Measurements from ENCODE around the gene GIPC3. TPM values are rescaled to one million over a fixed set of nuclear protein-coding genes. Genes with fewer than 3 reads are reported as not detected.

GIPC3 gene
- total and polyA plus RNA-seq, 2 of the 8 experiments (the other 6 are each of a cell fraction or from before 2014, with no cell fraction given): 1.0 to 1.2 TPM

DNA sequence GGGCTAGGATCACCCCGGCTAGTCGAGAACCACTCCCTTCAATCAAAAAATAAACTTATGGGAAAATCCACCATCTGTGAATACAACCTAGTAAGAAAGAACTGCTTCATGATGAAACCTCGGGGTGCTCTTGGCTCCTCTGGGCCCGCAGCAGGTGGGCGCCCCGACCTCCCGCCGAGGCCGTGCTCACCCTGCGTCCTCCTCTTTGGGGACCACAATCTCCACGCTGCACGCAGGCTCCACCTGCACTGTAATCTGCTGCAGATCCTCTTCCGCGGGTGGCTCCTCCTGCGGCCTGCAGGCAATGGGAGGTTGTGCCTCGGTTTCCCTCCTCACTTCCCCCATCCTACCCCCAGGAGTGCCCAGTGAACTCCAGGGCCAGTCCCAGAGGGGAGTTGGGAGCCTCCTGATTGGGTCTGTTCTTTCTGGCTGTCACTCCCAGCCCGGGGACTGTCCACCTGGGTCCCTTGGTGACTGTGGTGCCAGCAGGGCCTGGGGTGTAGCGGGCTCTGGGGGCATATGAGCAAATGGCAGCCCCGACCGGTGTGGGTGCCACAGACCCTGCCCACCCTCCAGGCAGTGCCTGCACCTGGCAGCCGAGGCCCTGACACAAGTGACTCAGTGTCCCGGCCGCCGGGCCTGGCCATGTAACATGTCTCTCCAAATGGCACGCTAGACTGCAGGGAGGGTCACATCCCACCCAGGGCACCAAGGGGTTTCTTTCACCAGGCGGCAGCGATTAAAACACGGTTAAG lies 56.4 kb downstream of the GIPC3 start (continued):
- TF ChIP-seq, protein P1, sequence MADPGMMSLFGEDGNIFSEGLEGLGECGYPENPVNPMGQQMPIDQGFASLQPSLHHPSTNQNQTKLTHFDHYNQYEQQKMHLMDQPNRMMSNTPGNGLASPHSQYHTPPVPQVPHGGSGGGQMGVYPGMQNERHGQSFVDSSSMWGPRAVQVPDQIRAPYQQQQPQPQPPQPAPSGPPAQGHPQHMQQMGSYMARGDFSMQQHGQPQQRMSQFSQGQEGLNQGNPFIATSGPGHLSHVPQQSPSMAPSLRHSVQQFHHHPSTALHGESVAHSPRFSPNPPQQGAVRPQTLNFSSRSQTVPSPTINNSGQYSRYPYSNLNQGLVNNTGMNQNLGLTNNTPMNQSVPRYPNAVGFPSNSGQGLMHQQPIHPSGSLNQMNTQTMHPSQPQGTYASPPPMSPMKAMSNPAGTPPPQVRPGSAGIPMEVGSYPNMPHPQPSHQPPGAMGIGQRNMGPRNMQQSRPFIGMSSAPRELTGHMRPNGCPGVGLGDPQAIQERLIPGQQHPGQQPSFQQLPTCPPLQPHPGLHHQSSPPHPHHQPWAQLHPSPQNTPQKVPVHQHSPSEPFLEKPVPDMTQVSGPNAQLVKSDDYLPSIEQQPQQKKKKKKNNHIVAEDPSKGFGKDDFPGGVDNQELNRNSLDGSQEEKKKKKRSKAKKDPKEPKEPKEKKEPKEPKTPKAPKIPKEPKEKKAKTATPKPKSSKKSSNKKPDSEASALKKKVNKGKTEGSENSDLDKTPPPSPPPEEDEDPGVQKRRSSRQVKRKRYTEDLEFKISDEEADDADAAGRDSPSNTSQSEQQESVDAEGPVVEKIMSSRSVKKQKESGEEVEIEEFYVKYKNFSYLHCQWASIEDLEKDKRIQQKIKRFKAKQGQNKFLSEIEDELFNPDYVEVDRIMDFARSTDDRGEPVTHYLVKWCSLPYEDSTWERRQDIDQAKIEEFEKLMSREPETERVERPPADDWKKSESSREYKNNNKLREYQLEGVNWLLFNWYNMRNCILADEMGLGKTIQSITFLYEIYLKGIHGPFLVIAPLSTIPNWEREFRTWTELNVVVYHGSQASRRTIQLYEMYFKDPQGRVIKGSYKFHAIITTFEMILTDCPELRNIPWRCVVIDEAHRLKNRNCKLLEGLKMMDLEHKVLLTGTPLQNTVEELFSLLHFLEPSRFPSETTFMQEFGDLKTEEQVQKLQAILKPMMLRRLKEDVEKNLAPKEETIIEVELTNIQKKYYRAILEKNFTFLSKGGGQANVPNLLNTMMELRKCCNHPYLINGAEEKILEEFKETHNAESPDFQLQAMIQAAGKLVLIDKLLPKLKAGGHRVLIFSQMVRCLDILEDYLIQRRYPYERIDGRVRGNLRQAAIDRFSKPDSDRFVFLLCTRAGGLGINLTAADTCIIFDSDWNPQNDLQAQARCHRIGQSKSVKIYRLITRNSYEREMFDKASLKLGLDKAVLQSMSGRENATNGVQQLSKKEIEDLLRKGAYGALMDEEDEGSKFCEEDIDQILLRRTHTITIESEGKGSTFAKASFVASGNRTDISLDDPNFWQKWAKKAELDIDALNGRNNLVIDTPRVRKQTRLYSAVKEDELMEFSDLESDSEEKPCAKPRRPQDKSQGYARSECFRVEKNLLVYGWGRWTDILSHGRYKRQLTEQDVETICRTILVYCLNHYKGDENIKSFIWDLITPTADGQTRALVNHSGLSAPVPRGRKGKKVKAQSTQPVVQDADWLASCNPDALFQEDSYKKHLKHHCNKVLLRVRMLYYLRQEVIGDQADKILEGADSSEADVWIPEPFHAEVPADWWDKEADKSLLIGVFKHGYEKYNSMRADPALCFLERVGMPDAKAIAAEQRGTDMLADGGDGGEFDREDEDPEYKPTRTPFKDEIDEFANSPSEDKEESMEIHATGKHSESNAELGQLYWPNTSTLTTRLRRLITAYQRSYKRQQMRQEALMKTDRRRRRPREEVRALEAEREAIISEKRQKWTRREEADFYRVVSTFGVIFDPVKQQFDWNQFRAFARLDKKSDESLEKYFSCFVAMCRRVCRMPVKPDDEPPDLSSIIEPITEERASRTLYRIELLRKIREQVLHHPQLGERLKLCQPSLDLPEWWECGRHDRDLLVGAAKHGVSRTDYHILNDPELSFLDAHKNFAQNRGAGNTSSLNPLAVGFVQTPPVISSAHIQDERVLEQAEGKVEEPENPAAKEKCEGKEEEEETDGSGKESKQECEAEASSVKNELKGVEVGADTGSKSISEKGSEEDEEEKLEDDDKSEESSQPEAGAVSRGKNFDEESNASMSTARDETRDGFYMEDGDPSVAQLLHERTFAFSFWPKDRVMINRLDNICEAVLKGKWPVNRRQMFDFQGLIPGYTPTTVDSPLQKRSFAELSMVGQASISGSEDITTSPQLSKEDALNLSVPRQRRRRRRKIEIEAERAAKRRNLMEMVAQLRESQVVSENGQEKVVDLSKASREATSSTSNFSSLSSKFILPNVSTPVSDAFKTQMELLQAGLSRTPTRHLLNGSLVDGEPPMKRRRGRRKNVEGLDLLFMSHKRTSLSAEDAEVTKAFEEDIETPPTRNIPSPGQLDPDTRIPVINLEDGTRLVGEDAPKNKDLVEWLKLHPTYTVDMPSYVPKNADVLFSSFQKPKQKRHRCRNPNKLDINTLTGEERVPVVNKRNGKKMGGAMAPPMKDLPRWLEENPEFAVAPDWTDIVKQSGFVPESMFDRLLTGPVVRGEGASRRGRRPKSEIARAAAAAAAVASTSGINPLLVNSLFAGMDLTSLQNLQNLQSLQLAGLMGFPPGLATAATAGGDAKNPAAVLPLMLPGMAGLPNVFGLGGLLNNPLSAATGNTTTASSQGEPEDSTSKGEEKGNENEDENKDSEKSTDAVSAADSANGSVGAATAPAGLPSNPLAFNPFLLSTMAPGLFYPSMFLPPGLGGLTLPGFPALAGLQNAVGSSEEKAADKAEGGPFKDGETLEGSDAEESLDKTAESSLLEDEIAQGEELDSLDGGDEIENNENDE (IDR thresholded peaks at IDR 0.05; ENCODE audit: insufficient replicate concordance, low read length): no peak
- no peak for TF ChIP-seq CTBP2 (IDR thresholded peaks at IDR 0.05; ENCODE audit: borderline replicate concordance, insufficient read depth, insufficient read length, low read length)
- no peak for TF ChIP-seq FOSL1 (IDR thresholded peaks at IDR 0.05; ENCODE audit: insufficient read depth, low read depth, low read length)
- TF ChIP-seq SP2 (IDR thresholded peaks at IDR 0.05; ENCODE audit: low read length): no peak
- TF ChIP-seq GTF2F1 (IDR thresholded peaks at IDR 0.05; ENCODE audit: borderline replicate concordance, low read depth, low read length): no peak
- no peak for TF ChIP-seq CBX8 (IDR thresholded peaks at IDR 0.05; ENCODE audit: borderline replicate concordance, low read depth, low read length)
- TF ChIP-seq CHD2 (IDR thresholded peaks at IDR 0.05; ENCODE audit: low read length): no peak
- no peak for TF ChIP-seq CBX5 (IDR thresholded peaks at IDR 0.05; ENCODE audit: low read depth, low read length)
- no peak for TF ChIP-seq PHF8 (conservative IDR thresholded peaks at IDR 0.05; ENCODE audit: low read depth, low read length)
